HG02678 (cell line): ENCODE results near the gene FGF19.

ENCODE experiments used
- ATAC-seq: cut with Tn5 transposase; IDR thresholded peaks from one replicate; pipeline ENCODE4 v1.9.1; 2021; ENCODE audit warnings: mild to moderate bottlenecking, moderate library complexity; ENCODE audit not compliant: unreplicated experiment

Gene FGF19

GRCh38 chr11:69674267-69674885 is 29.4 kb downstream of the FGF19 start:
- ATAC-seq: no peak

- ATAC-seq: no peak
Observed at GRCh38 chr11:69671734-69672465, 31.9 kb downstream of the FGF19 start.

- no peak for ATAC-seq
Observed at GRCh38 chr11:69670158-69670845, 33.5 kb downstream of the FGF19 start.

GRCh38 chr11:69669486-69669885 is 34.3 kb downstream of the FGF19 start:
- ATAC-seq: no peak

- no peak for ATAC-seq
Observed at GRCh38 chr11:69667619-69668604, 35.9 kb downstream of the FGF19 start.

- ATAC-seq: no peak
Observed at GRCh38 chr11:69666752-69667536, 36.9 kb downstream of the FGF19 start.

- no peak for ATAC-seq
Observed at GRCh38 chr11:69666261-69666660, 37.6 kb downstream of the FGF19 start.

GRCh38 chr11:69665669-69666068 is 38.2 kb downstream of the FGF19 start:
- no peak for ATAC-seq

GRCh38 chr11:69664901-69665300 is 38.9 kb downstream of the FGF19 start:
- no peak for ATAC-seq

- ATAC-seq: no peak
Observed at GRCh38 chr11:69664103-69664775, 39.6 kb downstream of the FGF19 start.

GRCh38 chr11:69663326-69663725 is 40.5 kb downstream of the FGF19 start:
- ATAC-seq: no peak

- no peak for ATAC-seq
Observed at GRCh38 chr11:69662806-69663205, 41.0 kb downstream of the FGF19 start.

GRCh38 chr11:69662021-69662698 is 41.7 kb downstream of the FGF19 start:
- no peak for ATAC-seq

- ATAC-seq: no peak
Observed at GRCh38 chr11:69661413-69661715, 42.5 kb downstream of the FGF19 start.

- no peak for ATAC-seq
Observed at GRCh38 chr11:69660001-69660500, 43.8 kb downstream of the FGF19 start.

GRCh38 chr11:69659591-69659990 is 44.2 kb downstream of the FGF19 start:
- ATAC-seq: no peak

- ATAC-seq: no peak
Observed at GRCh38 chr11:69658626-69659450, 45.0 kb downstream of the FGF19 start.
